ENCODE results near the gene DAP. TPM values are rescaled to one million over a fixed set of nuclear protein-coding genes. Genes with fewer than 3 reads are reported as not detected.

The DAP gene
- total RNA-seq, 4 donors from 2014 or later, result 52.0 to 138 (median 111) TPM

- Histone ChIP-seq H3K27me3 (no peaks in the 10 kb centered on the region), H3K4me3 (no peak overlapping the region), H3K9me3 (no peaks in the 10 kb centered on the region), H3K27ac (no peak overlapping the region), H3K4me1 (no peaks in the 10 kb centered on the region), H3K36me3 (no peaks in the 10 kb centered on the region)
- DNase-seq, result peak in 1 of 3 donors; percentile 47
- TF ChIP-seq POLR2A (IDR thresholded peaks at IDR 0.05) (no peak), CTCF (IDR thresholded peaks at IDR 0.05) (no peak)
These were observed 108.0 kb downstream of the DAP start for GRCh38 chr5:10653043-10653442.

GRCh38 chr5:10652606-10653005 is 108.4 kb downstream of the DAP start:
- DNase-seq, result no peak
- TF ChIP-seq POLR2A (IDR thresholded peaks at IDR 0.05) (no peak), CTCF (IDR thresholded peaks at IDR 0.05) (no peak)
- no peaks in the 10 kb centered on the region for H3K36me3 ChIP-seq

DNA sequence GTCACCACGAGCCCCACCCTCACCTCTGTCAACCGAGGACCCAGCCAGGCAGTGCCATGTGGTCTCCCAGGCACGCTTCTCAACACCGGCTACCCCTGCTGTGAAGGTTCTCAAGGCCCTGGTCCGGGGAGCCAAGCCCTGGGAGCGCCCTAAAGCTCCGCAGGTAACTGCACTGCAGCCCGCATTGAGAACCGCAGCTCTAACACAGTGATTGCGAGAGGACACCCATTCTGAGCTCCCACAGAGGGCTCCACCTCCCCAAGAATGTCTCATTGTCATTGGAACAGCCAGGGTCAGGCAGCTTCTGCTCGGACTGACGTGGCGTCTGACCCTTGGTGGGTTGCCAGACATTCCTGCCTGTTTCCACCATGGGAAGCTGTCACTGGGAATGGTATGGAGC is 108.9 kb downstream of the DAP start:
- no peaks in the 10 kb centered on the region for H3K4me1 ChIP-seq
- peak in 1 of 3 donors; percentile 42 for DNase-seq
- no peak overlapping the region for H3K27ac ChIP-seq
- H3K27me3 ChIP-seq, result no peaks in the 10 kb centered on the region
- H3K36me3 ChIP-seq, result no peaks in the 10 kb centered on the region
- no peak overlapping the region for H3K4me3 ChIP-seq
- no peaks in the 10 kb centered on the region for H3K9me3 ChIP-seq
- no peak for TF ChIP-seq CTCF (IDR thresholded peaks at IDR 0.05)
- no peak for TF ChIP-seq POLR2A (IDR thresholded peaks at IDR 0.05)

More at GRCh38 chr5:10652606-10653005, 108.4 kb downstream of the DAP start:
- no peaks in the 10 kb centered on the region for H3K9me3 ChIP-seq
- H3K27ac ChIP-seq, result no peak overlapping the region
- H3K4me3 ChIP-seq, result no peak overlapping the region
- H3K4me1 ChIP-seq, result no peaks in the 10 kb centered on the region
- H3K27me3 ChIP-seq, result no peaks in the 10 kb centered on the region

- H3K27ac ChIP-seq, result no peak overlapping the region
- peak in 1 of 3 donors; percentile 39 for DNase-seq
- H3K36me3 ChIP-seq, result no peaks in the 10 kb centered on the region
- H3K27me3 ChIP-seq, result no peaks in the 10 kb centered on the region
- TF ChIP-seq CTCF (IDR thresholded peaks at IDR 0.05) (no peak), POLR2A (IDR thresholded peaks at IDR 0.05) (no peak)
- H3K4me3 ChIP-seq, result no peak overlapping the region
- H3K9me3 ChIP-seq, result no peaks in the 10 kb centered on the region
- H3K4me1 ChIP-seq, result no peaks in the 10 kb centered on the region
These were observed 111.2 kb downstream of the DAP start for GRCh38 chr5:10649666-10650380.

GRCh38 chr5:10648806-10649665 is 112.0 kb downstream of the DAP start:
- no peak overlapping the region for H3K27ac ChIP-seq
- DNase-seq, result peak in 1 of 3 donors; percentile 39
- H3K9me3 ChIP-seq, result no peaks in the 10 kb centered on the region
- TF ChIP-seq POLR2A (IDR thresholded peaks at IDR 0.05) (no peak), CTCF (IDR thresholded peaks at IDR 0.05) (no peak)
- no peaks in the 10 kb centered on the region for H3K36me3 ChIP-seq
- no peaks in the 10 kb centered on the region for H3K4me1 ChIP-seq
- no peaks in the 10 kb centered on the region for H3K27me3 ChIP-seq
- no peak overlapping the region for H3K4me3 ChIP-seq

Data from Peyer's patch (tissue), 4 donors.